GM18861 (cell line): Measurements from ENCODE around the gene CITED4.

Experiments used
- ATAC-seq: cut with Tn5 transposase; IDR thresholded peaks from one replicate; pipeline ENCODE4 v1.9.1; 2021; ENCODE audit not compliant: unreplicated experiment

CITED4 gene

GRCh38 chr1:40855513-40855912 is 6.7 kb downstream of the CITED4 start:
- no peak for ATAC-seq

GRCh38 chr1:40853885-40854170 is 8.3 kb downstream of the CITED4 start:
- ATAC-seq: no peak

GRCh38 chr1:40853113-40853884 is 8.9 kb downstream of the CITED4 start:
- ATAC-seq: no peak

- no peak for ATAC-seq
These were observed 10.5 kb downstream of the CITED4 start for GRCh38 chr1:40851643-40852042.

- ATAC-seq: no peak
These were observed 12.2 kb downstream of the CITED4 start for GRCh38 chr1:40849801-40850592.

GRCh38 chr1:40848530-40849189 is 13.5 kb downstream of the CITED4 start:
- ATAC-seq: no peak

GRCh38 chr1:40847023-40847745 is 15.0 kb downstream of the CITED4 start:
- no peak for ATAC-seq

GRCh38 chr1:40845895-40846294 is 16.3 kb downstream of the CITED4 start:
- ATAC-seq: no peak

- ATAC-seq: no peak
These were observed 17.0 kb downstream of the CITED4 start for GRCh38 chr1:40844887-40845878.

GRCh38 chr1:40844079-40844478 is 18.1 kb downstream of the CITED4 start:
- ATAC-seq: no peak

- no peak for ATAC-seq
These were observed 19.5 kb downstream of the CITED4 start for GRCh38 chr1:40842691-40843090.

- no peak for ATAC-seq
These were observed 20.0 kb downstream of the CITED4 start for GRCh38 chr1:40842207-40842606.

- ATAC-seq: no peak
These were observed 20.6 kb downstream of the CITED4 start for GRCh38 chr1:40841602-40842001.

GRCh38 chr1:40840526-40841323 is 21.4 kb downstream of the CITED4 start:
- no peak for ATAC-seq

GRCh38 chr1:40839943-40840335 is 22.2 kb downstream of the CITED4 start:
- ATAC-seq: no peak

- no peak for ATAC-seq
These were observed 22.9 kb downstream of the CITED4 start for GRCh38 chr1:40838980-40839942.

GRCh38 chr1:40838045-40838979 is 23.9 kb downstream of the CITED4 start:
- no peak for ATAC-seq
